Cardiac muscle cell (in vitro differentiated cells and primary cell): ENCODE results near the gene MEF2B. TPM values are rescaled to one million over a fixed set of nuclear protein-coding genes. Genes with fewer than 3 reads are reported as not detected.

Experiments used
- DNase-seq, 2 donors: peaks; one replicate each; pipeline versions ENCODE4 v3.0.0 to v3.0.0-alpha.2; 2010 to 2017; ENCODE audit warnings: low read depth in 1 of 2, low spot score in 1 of 2
- H3K27ac ChIP-seq: fragments of 200-600 bp; sonication (generic); 2 replicates; pipeline ENCODE4 v1.5.1; 2016
- H3K27me3 ChIP-seq: fragments of 200-600 bp; sonication (generic); 2 replicates; pipeline ENCODE4 v1.6.0; 2016; ENCODE audit warnings: control low read depth
- H3K36me3 ChIP-seq: fragments of 200-600 bp; sonication (generic); 2 replicates; pipeline ENCODE4 v1.5.1; 2016; ENCODE audit warnings: control low read depth
- H3K4me1 ChIP-seq: fragments of 200-600 bp; sonication (generic); 2 replicates; pipeline ENCODE4 v1.8.1; 2017; ENCODE audit warnings: low read depth, mild to moderate bottlenecking, mixed run types
- H3K4me3 ChIP-seq: fragments of 200-600 bp; sonication (generic); 2 replicates; pipeline ENCODE4 v1.5.1; 2016; ENCODE audit warnings: mild to moderate bottlenecking
- H3K9me3 ChIP-seq: fragments of 200-600 bp; sonication (generic); 2 replicates; pipeline ENCODE4 v1.5.1; 2017; ENCODE audit warnings: low read depth, mild to moderate bottlenecking, control low read depth
- CTCF ChIP-seq: IDR thresholded peaks from 2 replicates; pipeline ENCODE4 v1.5.1; 2012; ENCODE audit warnings: low read depth, mild to moderate bottlenecking, low read length
- polyA plus RNA-seq: library from polyadenylated mRNA; unstranded; fragments of >200 nt; fragmentation: Nextera tagmentation; extraction: Ambion mirVana; gene quantifications from 2 replicates; pipeline ENCODE4 v1.2.1, GENCODE V29; 2016
- total RNA-seq: library from RNA; depleted of rRNA; stranded (reverse); fragments of >200 nt; gene quantifications from 2 replicates; pipeline ENCODE4 v1.2.3, GENCODE V29; 2016

The MEF2B gene
- total and polyA plus RNA-seq, 2 experiments from 2014 or later, result 1.2 TPM; not detected in 1

GRCh38 chr19:19207637-19208572, 37.8 kb upstream of the MEF2B start:
- Histone ChIP-seq H3K36me3 (no peaks in the 10 kb centered on the region), H3K27ac (no peak overlapping the region), H3K27me3 (peaks cover 35% of the 10 kb centered on the region), H3K4me1 (peaks cover 8% of the 10 kb centered on the region), H3K4me3 (no peak overlapping the region), H3K9me3 (no peaks in the 10 kb centered on the region)
- TF ChIP-seq CTCF, result no peak
- DNase-seq, result no peak

- Histone ChIP-seq H3K27ac (no peak overlapping the region), H3K9me3 (no peaks in the 10 kb centered on the region), H3K4me1 (peaks cover 8% of the 10 kb centered on the region), H3K4me3 (no peak overlapping the region), H3K36me3 (no peaks in the 10 kb centered on the region), H3K27me3 (peaks cover 26% of the 10 kb centered on the region)
- no peak for DNase-seq
- no peak for TF ChIP-seq CTCF
These were observed 36.9 kb upstream of the MEF2B start for GRCh38 chr19:19206938-19207337.

- DNase-seq, result no peak
- Histone ChIP-seq H3K36me3 (no peaks in the 10 kb centered on the region), H3K9me3 (no peaks in the 10 kb centered on the region), H3K4me3 (no peak overlapping the region), H3K4me1 (peaks cover 8% of the 10 kb centered on the region), H3K27ac (no peak overlapping the region), H3K27me3 (peaks cover 13% of the 10 kb centered on the region)
- TF ChIP-seq CTCF, result no peak
These were observed 35.6 kb upstream of the MEF2B start for GRCh38 chr19:19205416-19206410.

GRCh38 chr19:19204181-19204580, 34.1 kb upstream of the MEF2B start:
- no peak for DNase-seq
- Histone ChIP-seq H3K4me3 (no peak overlapping the region), H3K9me3 (no peaks in the 10 kb centered on the region), H3K36me3 (peaks cover 2% of the 10 kb centered on the region), H3K27ac (no peak overlapping the region), H3K27me3 (peaks cover under 1% of the 10 kb centered on the region), H3K4me1 (peaks cover 8% of the 10 kb centered on the region)
- no peak for TF ChIP-seq CTCF

- Histone ChIP-seq H3K36me3 (peaks cover 4% of the 10 kb centered on the region), H3K27me3 (no peaks in the 10 kb centered on the region), H3K4me3 (peak within 1 kb of the TSS; percentile 44), H3K9me3 (no peaks in the 10 kb centered on the region), H3K4me1 (peaks cover 5% of the 10 kb centered on the region), H3K27ac (no peak within 1 kb of the TSS)
- DNase-seq, result peak; percentile 89 to 95
- no peak for TF ChIP-seq CTCF
These were observed 33.2 kb upstream of the MEF2B start, which contains the start of gene NR2C2AP for GRCh38 chr19:19203012-19203856. Gene NR2C2AP (minus strand): TSS chr19:19203414. CDS start chr19:19203060, 354 bp downstream.
